NCI-H1694 treated with DMSO at 0.1 percent for 48 hours (cell line): ENCODE results near the gene GLIS1.

ENCODE experiments used
- DNase-seq: peaks from one replicate; lab custom pipeline; 2025; lab: John Stamatoyannopoulos, UW

Gene GLIS1

GRCh38 chr1:53678938-53679825 is 59.8 kb downstream of the GLIS1 start:
- peak; percentile 52 for DNase-seq

DNA sequence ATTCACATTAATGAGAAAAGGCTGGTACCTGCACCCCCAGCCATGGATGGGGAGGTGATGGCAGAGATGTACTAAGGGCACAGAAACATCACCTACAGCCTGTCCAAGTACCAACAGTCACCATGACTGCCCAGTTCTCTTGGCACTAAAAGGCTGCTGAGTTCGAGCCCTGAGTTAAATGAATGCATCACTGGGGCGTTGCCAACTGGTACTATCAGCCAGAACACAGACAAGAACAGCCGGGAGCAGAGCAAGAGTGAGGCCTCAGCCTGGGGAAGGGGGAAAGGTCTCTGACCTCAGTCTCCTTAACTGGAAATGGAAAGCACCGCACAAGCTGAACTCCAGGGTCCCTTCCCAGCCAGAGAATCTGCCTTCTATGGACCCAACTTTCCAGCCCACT is 60.5 kb downstream of the GLIS1 start:
- DNase-seq = peak; percentile 35

DNA sequence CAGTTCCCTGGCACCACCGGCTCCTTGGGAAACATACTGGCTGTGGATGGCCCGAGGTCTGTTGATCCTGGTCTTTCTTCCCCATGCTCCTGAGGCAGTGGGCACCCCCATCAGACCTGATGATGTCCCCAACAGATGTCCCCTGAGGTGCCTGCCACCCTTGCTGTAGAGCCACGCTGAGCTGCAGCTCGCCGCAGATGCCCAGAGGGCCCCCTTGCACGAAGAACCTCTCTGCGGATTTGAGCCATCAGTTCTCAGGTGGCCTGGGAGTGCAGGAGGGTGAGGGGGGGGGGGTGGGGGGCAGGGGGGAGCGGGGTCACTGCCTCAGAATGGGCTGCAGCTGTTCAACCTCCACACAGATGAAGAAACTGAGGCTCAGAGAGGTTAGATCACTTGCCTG is 60.9 kb downstream of the GLIS1 start:
- no peak for DNase-seq

- no peak for DNase-seq
These were observed 61.5 kb downstream of the GLIS1 start for GRCh38 chr1:53677486-53677885.

- no peak for DNase-seq
These were observed 66.2 kb downstream of the GLIS1 start for GRCh38 chr1:53672785-53673184.

GRCh38 chr1:53672243-53672642 is 66.7 kb downstream of the GLIS1 start:
- DNase-seq = no peak

DNA sequence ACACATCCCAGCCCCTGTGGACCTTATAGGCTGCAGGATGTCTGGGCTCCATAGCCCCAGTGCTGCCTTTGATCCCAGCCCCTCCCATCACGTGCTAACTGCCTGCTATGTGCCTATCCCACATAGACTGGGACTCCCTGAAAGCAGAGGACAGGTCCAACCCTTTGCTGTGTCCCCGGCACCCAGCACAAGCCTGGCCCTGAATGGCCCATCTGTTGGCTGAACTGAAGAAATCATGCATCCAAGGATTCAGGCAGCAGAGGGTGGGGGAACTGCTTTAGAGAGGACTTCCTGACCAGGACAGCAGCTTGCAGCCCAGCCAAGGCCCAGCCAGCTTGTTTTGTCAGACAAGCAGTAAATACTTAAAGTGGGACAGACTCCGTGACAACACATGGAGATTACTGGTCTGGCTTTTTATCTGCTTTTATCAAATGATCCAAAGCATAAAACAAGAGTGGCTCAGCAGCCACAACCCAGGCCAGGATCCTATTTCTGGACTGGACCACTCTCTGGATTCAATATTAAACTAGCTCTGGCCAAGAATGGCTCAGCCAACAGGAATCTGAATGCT is 69.3 kb downstream of the GLIS1 start:
- DNase-seq = no peak

- DNase-seq = no peak
These were observed 72.4 kb downstream of the GLIS1 start for GRCh38 chr1:53666566-53666965.

- DNase-seq = no peak
These were observed 73.0 kb downstream of the GLIS1 start for GRCh38 chr1:53665996-53666395.

- no peak for DNase-seq
These were observed 75.2 kb downstream of the GLIS1 start for GRCh38 chr1:53663529-53664300.

DNA sequence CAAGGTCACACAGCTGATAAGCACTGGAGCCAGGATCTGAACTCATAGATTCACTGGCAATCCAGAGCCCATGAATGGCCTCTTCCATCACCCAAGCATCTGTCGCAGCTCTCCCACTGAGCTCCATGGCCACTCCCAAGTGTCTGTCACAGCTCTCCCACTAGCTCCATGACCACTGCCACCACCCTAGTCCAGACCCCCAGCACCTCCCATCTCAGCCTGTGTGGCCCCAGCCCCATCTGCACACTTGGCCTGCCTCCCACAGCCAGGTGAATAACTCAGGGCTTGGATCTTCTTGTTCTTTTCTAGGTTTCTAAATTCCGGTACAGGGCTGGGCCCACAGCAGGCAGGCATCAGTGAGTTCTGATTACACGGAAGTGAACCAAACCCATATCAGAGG is 76.0 kb downstream of the GLIS1 start:
- no peak for DNase-seq

DNA sequence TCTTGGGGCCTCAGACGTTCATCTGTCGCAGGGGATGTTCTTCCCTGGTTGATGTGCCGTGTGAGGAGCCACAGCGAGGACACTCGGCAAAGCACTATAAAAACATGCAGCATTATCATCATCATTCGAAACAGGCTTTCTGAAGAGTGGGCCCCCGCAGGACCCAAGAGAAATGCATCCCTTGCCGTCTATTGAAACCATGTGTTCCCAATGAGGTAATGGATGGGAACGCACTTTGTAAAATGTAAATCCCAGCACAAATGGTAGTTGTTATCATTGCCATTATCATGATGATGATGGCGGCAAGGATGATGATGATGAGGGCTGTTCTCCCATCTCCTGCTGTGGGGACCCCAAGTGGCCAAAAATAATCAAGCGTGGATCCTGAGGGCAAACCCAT is 76.8 kb downstream of the GLIS1 start:
- DNase-seq = no peak

DNA sequence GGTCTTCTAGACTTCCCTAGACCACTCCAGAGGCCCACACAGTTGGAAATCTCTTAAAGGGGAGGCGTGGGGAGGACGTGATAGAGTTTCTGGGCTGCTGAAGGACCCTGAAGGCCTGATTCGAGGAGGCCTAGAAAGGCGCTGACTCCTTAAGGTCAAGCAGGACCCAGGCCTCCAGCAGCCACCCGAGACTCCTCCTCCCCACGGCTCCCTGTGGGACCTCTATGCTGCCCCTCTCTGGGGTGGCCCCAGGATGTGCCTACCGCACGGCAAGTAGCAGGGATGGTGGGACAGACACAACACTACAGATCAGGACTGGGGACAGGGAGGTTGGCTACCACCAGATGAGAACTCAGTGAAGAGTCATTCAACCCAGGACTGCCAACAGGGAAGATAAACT is 77.5 kb downstream of the GLIS1 start:
- no peak for DNase-seq

GRCh38 chr1:53660666-53661065 is 78.3 kb downstream of the GLIS1 start:
- DNase-seq = no peak

DNA sequence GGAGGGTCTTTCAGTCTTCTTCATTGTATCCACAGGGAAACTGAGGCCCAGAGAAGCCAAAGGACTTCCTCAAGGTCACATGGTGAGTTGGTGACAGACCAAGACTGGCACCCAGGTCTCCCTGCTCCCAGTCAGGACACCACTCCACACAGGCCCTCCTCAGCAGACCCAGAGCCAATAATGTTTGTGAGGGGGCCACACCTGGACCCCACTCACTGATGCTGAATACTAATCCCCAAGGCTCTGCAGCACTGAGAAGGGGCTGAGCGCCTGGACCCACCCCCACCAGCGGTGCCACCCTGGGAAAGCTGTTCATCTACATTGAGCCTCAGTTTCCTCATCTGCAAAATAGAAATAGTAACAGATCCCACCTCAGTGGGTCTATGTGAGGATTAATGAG is 79.5 kb downstream of the GLIS1 start:
- DNase-seq = no peak

DNA sequence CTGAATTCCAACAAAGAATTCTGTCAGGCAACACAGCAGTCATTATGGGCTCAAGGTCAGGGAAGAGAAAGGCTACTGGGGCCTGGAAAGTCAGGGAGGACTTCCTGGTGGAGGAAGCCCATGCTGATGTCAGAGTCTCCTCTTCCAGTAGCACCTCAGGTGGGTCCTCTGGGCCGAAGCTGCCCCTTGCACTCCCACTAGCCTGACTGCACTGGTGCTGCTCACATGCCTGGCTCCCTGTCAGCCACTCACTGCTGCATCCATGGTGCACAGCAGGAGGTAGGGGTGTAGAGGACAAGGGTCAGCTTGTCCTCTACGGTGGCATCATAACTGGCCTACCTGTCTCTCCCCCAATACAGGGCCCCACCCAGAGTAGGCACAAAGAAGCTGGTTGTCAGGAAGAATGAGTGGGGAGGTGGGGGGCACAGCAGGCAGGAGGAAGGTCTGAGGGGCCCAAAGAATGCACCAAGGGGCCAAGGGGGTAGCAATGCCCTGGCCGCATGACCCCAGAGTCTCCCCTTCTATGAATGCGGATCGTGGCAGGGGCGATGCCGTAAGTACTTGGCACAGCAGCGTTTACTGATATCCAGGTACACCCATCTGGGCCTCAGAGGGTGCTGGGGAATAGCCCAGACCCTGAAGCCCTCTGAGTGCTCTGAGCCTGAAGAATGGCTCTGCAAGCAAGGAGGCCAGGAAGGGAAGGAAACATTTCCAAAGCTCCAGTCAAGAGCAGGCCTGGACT is 80.3 kb downstream of the GLIS1 start:
- no peak for DNase-seq

- no peak for DNase-seq
These were observed 81.0 kb downstream of the GLIS1 start for GRCh38 chr1:53657891-53658396.

- no peak for DNase-seq
These were observed 81.5 kb downstream of the GLIS1 start for GRCh38 chr1:53657531-53657805.

GRCh38 chr1:53656747-53657530 is 82.0 kb downstream of the GLIS1 start:
- DNase-seq = no peak

DNA sequence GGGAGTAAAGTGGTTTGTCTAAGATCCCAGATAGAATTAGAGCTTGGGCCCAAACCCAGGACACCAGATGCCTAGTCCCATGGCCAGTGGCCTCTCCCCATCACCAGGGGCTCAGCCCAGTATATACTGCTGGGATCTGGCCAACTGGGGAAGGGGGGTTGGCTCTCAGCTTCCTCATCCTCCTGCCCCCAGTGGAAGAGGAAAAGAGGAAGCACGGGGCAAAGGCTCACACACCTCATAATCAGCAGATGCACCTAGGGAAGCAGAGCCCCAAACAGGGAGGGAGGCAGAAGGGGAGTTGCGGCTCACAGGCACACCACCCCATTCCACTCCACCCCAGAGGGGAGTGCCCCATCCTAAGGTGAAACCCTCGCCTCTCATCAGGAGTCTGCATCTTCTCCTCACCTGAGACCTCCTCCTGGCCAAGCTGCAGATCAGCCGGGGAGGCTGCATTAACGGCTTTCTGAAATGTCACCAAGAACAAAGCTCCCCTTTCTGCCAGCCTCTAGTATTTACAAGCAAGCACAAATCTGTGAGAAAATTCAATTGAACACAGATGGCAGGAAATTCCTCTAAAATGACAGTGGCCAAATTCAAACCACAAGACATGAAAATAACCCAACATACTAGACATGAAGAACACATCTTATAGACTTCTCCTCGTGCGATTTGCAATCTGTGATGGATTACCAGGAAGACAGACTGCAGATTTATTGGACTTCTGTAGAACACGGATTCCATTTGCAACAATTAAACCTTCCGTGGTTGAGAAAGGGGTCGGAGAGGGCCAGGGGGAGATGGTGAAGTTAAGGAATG is 82.8 kb downstream of the GLIS1 start:
- DNase-seq = peak; percentile 42
